ENCODE measurements around the gene SNCA.

GRCh38 chr4:89685690-89686089, 151.3 kb downstream of the SNCA start:
- TF ChIP-seq EZH2 (IDR thresholded peaks at IDR 0.05; ENCODE audit: low read length, missing control alignments) (no peak), CTCF (conservative IDR thresholded peaks at IDR 0.05 in 1 of 2, IDR thresholded peaks at IDR 0.05 in 1 of 2; ENCODE audit: low read depth in 1 of 2, low read length in 2 of 2) (no peak)

All from fibroblast of lung (primary cell).